Measurements from ENCODE around the gene FRYL. TPM values are rescaled to one million over a fixed set of nuclear protein-coding genes. Genes with fewer than 3 reads are reported as not detected.
"Not testable (repeated sequence)": the region's sequence is repeated elsewhere in the genome, so short reads cannot be mapped to it uniquely, and the experiment has no call there.

Gene FRYL
- total RNA-seq, 1 experiment from 2014 or later: 43.1 TPM

GRCh38 chr4:48640699-48641098 lies 139.4 kb downstream of the FRYL start:
- no peaks in the 10 kb centered on the region for H3K27me3 ChIP-seq (replicated peaks; ENCODE audit: insufficient read depth, low read depth, low read length, poor library complexity)
- POLR2A ChIA-PET (ENCODE audit: low non-redundant PET): no interaction called here
- DNase-seq (ENCODE audit: low spot score): peak; percentile 38
- TF ChIP-seq CTCF (conservative IDR thresholded peaks at IDR 0.05; ENCODE audit: low read depth, low read length) (no peak), EZH2 (IDR thresholded peaks at IDR 0.05; ENCODE audit: borderline replicate concordance, low read depth, low read length, poor library complexity, severe bottlenecking) (no peak)
- intact Hi-C loops (cut with micrococcal nuclease; ENCODE audit: unreplicated experiment): no loop called here
- CTCF ChIA-PET: no interaction called here
- H3K4me1 ChIP-seq (ENCODE audit: insufficient read depth, low read length, poor library complexity, severe bottlenecking): peaks cover 46% of the 10 kb centered on the region
- H3K9me3 ChIP-seq (ENCODE audit: low read depth, low read length, poor library complexity, severe bottlenecking): no peaks in the 10 kb centered on the region
- H3K27ac ChIP-seq (ENCODE audit: low read depth, low read length, poor library complexity, severe bottlenecking): no peak overlapping the region
- no TSS peak for BruUV-seq (replicated peaks)
- no peak overlapping the region for H3K4me3 ChIP-seq (ENCODE audit: low read depth, low read length, poor library complexity, severe bottlenecking)
- H3K36me3 ChIP-seq (ENCODE audit: insufficient read depth, low read length, poor library complexity, severe bottlenecking): no peaks in the 10 kb centered on the region

GRCh38 chr4:48640225-48640624 lies 139.9 kb downstream of the FRYL start:
- H3K9me3 ChIP-seq (ENCODE audit: low read depth, low read length, poor library complexity, severe bottlenecking): no peaks in the 10 kb centered on the region
- intact Hi-C loops (cut with micrococcal nuclease; ENCODE audit: unreplicated experiment): no loop called here
- ChIA-PET CTCF (no interaction called here), POLR2A (ENCODE audit: low non-redundant PET) (no interaction called here)
- no peaks in the 10 kb centered on the region for H3K36me3 ChIP-seq (ENCODE audit: insufficient read depth, low read length, poor library complexity, severe bottlenecking)
- peaks cover 51% of the 10 kb centered on the region for H3K4me1 ChIP-seq (ENCODE audit: insufficient read depth, low read length, poor library complexity, severe bottlenecking)
- no peaks in the 10 kb centered on the region for H3K27me3 ChIP-seq (replicated peaks; ENCODE audit: insufficient read depth, low read depth, low read length, poor library complexity)
- DNase-seq (ENCODE audit: low spot score): no peak
- no peak overlapping the region for H3K4me3 ChIP-seq (ENCODE audit: low read depth, low read length, poor library complexity, severe bottlenecking)
- TF ChIP-seq EZH2 (IDR thresholded peaks at IDR 0.05; ENCODE audit: borderline replicate concordance, low read depth, low read length, poor library complexity, severe bottlenecking) (no peak), CTCF (conservative IDR thresholded peaks at IDR 0.05; ENCODE audit: low read depth, low read length) (no peak)
- H3K27ac ChIP-seq (ENCODE audit: low read depth, low read length, poor library complexity, severe bottlenecking): no peak overlapping the region
- BruUV-seq (replicated peaks): no TSS peak

- Histone ChIP-seq H3K9me3 (ENCODE audit: low read depth, low read length, poor library complexity, severe bottlenecking) (no peaks in the 10 kb centered on the region), H3K27ac (ENCODE audit: low read depth, low read length, poor library complexity, severe bottlenecking) (no peak overlapping the region), H3K4me3 (ENCODE audit: low read depth, low read length, poor library complexity, severe bottlenecking) (no peak overlapping the region), H3K36me3 (ENCODE audit: insufficient read depth, low read length, poor library complexity, severe bottlenecking) (no peaks in the 10 kb centered on the region), H3K27me3 (replicated peaks; ENCODE audit: insufficient read depth, low read depth, low read length, poor library complexity) (no peaks in the 10 kb centered on the region), H3K4me1 (ENCODE audit: insufficient read depth, low read length, poor library complexity, severe bottlenecking) (peaks cover 55% of the 10 kb centered on the region)
- no peak for TF ChIP-seq CTCF (conservative IDR thresholded peaks at IDR 0.05; ENCODE audit: low read depth, low read length)
- TF ChIP-seq EZH2 (IDR thresholded peaks at IDR 0.05; ENCODE audit: borderline replicate concordance, low read depth, low read length, poor library complexity, severe bottlenecking): no peak
- no peak for DNase-seq (ENCODE audit: low spot score)
- no TSS peak for BruUV-seq (replicated peaks)
- intact Hi-C loops (cut with micrococcal nuclease; ENCODE audit: unreplicated experiment): no loop called here
- CTCF ChIA-PET: no interaction called here
- POLR2A ChIA-PET (ENCODE audit: low non-redundant PET): no interaction called here
Measured at GRCh38 chr4:48639807-48640206, 140.3 kb downstream of the FRYL start.

- intact Hi-C loops (cut with micrococcal nuclease; ENCODE audit: unreplicated experiment); H3K9me3 ChIP-seq (ENCODE audit: low read depth, low read length, poor library complexity, severe bottlenecking); H3K27me3 ChIP-seq (replicated peaks; ENCODE audit: insufficient read depth, low read depth, low read length, poor library complexity); POLR2A ChIA-PET (ENCODE audit: low non-redundant PET); H3K27ac ChIP-seq (ENCODE audit: low read depth, low read length, poor library complexity, severe bottlenecking); CTCF ChIA-PET; DNase-seq (ENCODE audit: low spot score); H3K36me3 ChIP-seq (ENCODE audit: insufficient read depth, low read length, poor library complexity, severe bottlenecking); H3K4me3 ChIP-seq (ENCODE audit: low read depth, low read length, poor library complexity, severe bottlenecking); BruUV-seq (replicated peaks): not testable (repeated sequence)
- peaks cover 58% of the 10 kb centered on the region for H3K4me1 ChIP-seq (ENCODE audit: insufficient read depth, low read length, poor library complexity, severe bottlenecking)
Measured at GRCh38 chr4:48638586-48638985, 141.5 kb downstream of the FRYL start.

Data from A673 (cell line).